Posterior cingulate gyrus (tissue), 11 donors: ENCODE results near the gene CERS6.
"Not testable (repeated sequence)": the region's sequence is repeated elsewhere in the genome, so short reads cannot be mapped to it uniquely, and the experiment has no call there.

Experiments used
- DNase-seq, 10 donors: peaks; one replicate each; pipeline versions ENCODE4 v3.0.0 to v3.0.0-alpha.2; 2020 to 2021; ENCODE audit warnings: mixed read lengths in 3 of 10
- intact Hi-C: fragments of 100-400 bp; cut with DNase I; formaldehyde crosslinking; loops from one replicate; pipeline ENCODE4 v1.15.1; 2023

CERS6 gene

GRCh38 chr2:168781191-168781817, 325.2 kb downstream of the CERS6 start:
- intact Hi-C loops: no loop called here
- no peak for DNase-seq

DNA sequence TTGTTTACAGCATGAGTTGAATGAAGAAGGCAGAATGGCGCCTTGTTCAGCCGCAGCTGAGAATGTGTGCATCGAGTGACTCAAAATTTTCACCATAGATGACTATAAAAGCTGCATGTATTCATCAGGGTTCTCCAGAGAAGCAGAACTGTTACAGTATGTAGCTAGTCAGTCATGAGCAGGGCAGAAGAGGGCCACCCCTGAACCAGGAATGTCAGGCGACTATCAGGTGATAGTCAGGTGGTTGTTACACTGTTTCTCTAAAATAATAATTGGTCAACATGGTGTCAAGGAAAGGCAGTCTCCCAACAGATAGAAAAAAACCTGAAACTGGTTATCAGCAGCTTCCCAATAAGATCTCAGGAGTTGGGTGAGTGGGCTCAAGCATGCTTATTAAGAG, 326.2 kb downstream of the CERS6 start:
- intact Hi-C loops: no loop called here
- DNase-seq: no peak

GRCh38 chr2:168784993-168785392, 328.9 kb downstream of the CERS6 start:
- no peak for DNase-seq

GRCh38 chr2:168787098-168787781, 331.2 kb downstream of the CERS6 start:
- no peak for DNase-seq
- intact Hi-C loops: no loop called here

More at GRCh38 chr2:168784993-168785392, 328.9 kb downstream of the CERS6 start:
- intact Hi-C loops: no loop called here

DNA sequence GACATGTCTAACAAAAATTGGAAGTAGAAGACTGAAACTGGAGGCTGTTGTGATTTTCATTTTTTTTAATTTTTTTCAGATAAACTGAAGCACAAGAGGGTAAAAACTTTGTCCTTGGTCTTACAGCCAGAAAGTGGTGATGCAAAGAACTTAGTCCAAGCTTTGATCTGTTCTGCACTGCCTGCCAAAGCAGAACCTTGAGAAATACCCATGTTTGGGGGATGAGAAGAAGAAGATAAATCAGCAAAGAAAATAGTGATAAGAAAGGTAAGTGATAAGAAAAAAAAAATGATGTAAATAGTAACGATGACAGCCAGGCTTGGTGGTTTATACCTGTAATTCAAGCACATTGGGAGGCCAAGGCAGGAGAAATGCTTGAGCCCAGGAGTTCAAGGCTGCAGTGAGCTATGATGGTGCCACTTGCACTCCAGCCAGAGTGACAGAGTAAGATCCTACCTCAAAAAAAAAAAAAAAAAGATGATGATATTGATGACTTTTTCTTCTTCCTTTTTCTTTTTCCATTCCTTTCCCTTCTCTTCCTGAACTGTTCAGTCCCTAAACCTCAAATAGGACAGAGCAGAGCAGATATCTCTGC, 331.8 kb downstream of the CERS6 start:
- no peak for DNase-seq
- intact Hi-C loops: no loop called here

GRCh38 chr2:168789776-168790175, 333.7 kb downstream of the CERS6 start:
- no peak for DNase-seq
- intact Hi-C loops: no loop called here

- DNase-seq: no peak
- intact Hi-C loops: no loop called here
These were observed 334.3 kb downstream of the CERS6 start for GRCh38 chr2:168790226-168790902.

DNA sequence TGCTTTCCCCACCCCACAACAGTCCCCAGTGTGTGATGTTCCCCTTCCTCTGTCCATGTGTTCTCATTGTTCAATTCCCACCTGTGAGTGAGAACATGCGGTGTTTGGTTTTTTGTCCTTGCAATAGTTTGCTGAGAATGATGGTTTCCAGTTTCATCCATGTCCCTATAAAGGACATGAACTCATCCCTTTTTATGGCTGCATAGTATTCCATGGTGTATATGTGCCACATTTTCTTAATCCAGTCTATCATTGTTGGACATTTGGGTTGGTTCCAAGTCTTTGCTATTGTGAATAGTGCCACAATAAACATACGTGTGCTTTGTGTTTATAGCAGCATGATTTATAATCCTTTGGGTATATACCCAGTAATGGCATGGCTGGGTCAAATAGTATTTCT, 335.1 kb downstream of the CERS6 start:
- intact Hi-C loops, DNase-seq: not testable (repeated sequence)

DNA sequence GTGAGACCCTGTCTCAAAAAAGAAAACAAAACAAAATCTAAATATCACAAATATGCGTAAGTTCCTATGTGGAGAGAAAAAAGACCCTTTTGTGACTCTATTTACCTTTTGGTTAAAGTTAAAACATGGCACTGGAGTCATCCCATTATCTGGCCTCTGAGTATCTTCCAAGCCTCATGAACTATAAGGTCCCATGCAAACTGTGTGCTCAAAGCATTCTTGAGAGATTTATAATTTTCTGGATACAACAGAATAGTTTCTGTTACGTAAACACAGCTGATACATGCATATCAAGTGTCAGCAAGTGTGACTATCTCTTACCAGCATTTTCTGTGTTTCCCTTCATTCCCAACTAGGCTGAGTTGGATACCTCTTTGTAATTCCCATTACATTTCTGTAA, 337.5 kb downstream of the CERS6 start:
- no peak for DNase-seq
- intact Hi-C loops: no loop called here

DNA sequence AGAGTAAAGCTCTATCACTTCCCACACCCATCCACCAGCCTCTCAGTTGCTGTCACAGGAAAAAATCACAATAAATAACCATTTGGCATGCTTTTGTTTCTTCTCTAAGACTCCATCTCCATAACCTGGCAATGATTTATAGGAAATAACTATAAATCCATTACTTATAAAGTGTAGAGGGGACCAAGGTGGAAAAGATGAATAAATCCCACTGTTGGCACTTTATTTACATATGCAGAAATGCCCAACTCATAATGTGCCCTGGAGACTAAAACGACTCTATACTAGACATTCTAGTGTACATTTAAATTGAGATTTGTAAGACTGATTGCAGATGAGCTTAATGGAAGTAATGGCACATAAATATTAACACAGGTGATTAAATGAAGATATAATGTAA, 338.9 kb downstream of the CERS6 start:
- intact Hi-C loops: no loop called here

DNA sequence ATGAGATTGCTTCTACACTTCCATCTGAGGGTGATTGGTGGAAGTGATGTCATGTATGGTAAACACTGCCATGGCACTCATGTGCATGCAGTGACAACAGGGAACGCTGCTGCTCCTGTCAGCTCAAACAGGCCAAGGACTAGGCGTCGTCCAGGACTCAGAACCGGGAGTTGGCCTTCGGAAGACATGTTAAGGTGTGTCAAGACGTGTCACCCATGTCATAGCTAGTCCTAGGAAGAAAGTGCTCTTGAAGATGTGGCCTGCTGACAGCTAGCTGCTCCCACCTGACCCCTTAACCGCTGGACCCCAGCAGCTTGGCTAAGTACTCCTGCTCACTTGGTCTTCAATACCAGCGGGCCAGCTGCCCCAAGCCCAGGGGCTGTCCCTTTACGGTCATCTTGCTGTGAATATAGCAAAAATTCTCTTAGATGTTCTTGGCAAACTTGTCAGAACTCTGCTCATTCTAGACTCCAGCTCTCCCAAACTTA, 340.1 kb downstream of the CERS6 start:
- DNase-seq: no peak
- intact Hi-C loops: no loop called here

More for the DNA sequence above, 338.9 kb downstream of the CERS6 start:
- DNase-seq: no peak

- no peak for DNase-seq
- intact Hi-C loops: no loop called here
These were observed 340.7 kb downstream of the CERS6 start for GRCh38 chr2:168796583-168797285.

DNA sequence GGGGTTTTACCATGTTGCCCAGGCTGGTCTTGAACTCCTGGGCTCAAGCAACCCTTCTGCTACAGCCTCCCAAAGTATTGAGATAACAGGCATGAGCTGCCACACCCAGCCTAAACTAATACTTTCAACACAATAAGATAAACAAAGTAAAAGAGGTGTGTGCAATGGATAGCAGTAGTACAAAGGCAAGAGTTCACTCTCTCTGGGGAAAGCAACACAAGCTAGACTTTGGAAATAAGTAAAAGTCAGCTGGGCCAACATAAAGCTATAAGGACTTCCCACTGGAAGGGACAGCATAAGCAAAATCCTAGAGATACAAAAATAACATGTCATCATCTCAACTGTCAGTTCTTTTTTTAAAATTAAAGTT, 341.2 kb downstream of the CERS6 start:
- DNase-seq: no peak
- intact Hi-C loops: no loop called here

- DNase-seq: no peak
- intact Hi-C loops: no loop called here
These were observed 342.2 kb downstream of the CERS6 start for GRCh38 chr2:168798076-168798887.

DNA sequence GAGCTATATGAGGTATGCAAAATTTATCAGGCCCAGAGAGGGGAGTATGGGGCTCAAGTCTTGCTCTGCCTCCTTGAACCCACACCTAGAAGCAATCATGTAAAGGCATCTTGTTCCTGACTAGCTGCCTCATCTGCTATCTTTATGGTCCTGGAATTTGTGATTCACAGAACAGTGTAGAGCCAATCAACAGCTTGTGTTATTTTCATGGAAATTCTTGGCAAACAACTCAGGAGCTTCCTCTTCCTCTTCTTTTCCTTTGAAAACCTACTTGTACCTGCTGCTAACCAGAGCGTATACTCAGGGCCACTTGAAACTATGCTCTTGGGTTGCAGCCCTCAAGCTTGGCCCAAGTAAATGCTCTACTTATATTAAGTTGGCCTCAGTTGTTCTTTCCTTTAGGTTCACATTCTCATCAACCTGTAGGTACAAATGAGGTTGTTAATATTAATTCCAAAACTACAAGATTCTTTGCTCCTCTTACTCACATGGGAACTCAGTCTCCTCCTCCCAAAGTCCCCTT, 342.9 kb downstream of the CERS6 start:
- DNase-seq: no peak
- intact Hi-C loops: no loop called here

GRCh38 chr2:168801471-168801870, 345.4 kb downstream of the CERS6 start:
- intact Hi-C loops: no loop called here
- no peak for DNase-seq

GRCh38 chr2:168801961-168802858, 346.1 kb downstream of the CERS6 start, which contains the start of gene NOSTRIN:
TSS of gene NOSTRIN (plus strand) at chr2:168802637. CDS start at chr2:168802647, 10 bp downstream.
- intact Hi-C loops: no loop called here
- no peak for DNase-seq
